ENCODE data around the gene PPDPF.

- TF ChIP-seq CTCF (IDR thresholded peaks at IDR 0.05; ENCODE audit: low read depth, low read length) (no peak), POLR2A (IDR thresholded peaks at IDR 0.05; ENCODE audit: extremely low read depth, insufficient read length) (no peak)
These were observed 18.5 kb upstream of the PPDPF start for GRCh38 chr20:63501818-63502670.
